ENCODE results near the gene INHBA.

- TF ChIP-seq EZH2 (IDR thresholded peaks at IDR 0.05; ENCODE audit: insufficient read depth, poor library complexity, severe bottlenecking) (no peak), EZH2phosphoT487 (IDR thresholded peaks at IDR 0.05; ENCODE audit: insufficient read depth, low read depth) (no peak)
Measured at GRCh38 chr7:41729059-41729458, 26.2 kb upstream of the INHBA start.

Measured in GM23248 (cell line).